ENCODE results near the gene KCNN3. TPM values are rescaled to one million over a fixed set of nuclear protein-coding genes. Genes with fewer than 3 reads are reported as not detected.

KCNN3 gene
- total and polyA plus RNA-seq, 2 of the 13 experiments (the other 11 are each of a cell fraction or from before 2014, with no cell fraction given): not detected

- Histone ChIP-seq H3K9ac (ENCODE audit: insufficient read depth, low read depth, low read length) (no peak overlapping the region), H3K27ac (ENCODE audit: extremely low read length, insufficient read depth, low read length) (no peak overlapping the region), H3K4me1 (ENCODE audit: insufficient read depth, low read length) (no peaks in the 10 kb centered on the region), H3K36me3 (replicated peaks in 1 of 2; ENCODE audit: control insufficient read depth in 1 of 2, insufficient read depth in 2 of 2, low read length in 2 of 2) (no peaks in the 10 kb centered on the region), H3K4me2 (ENCODE audit: low read depth, low read length) (no peak overlapping the region), H4K20me1 (ENCODE audit: insufficient read depth, low read length) (no peaks in the 10 kb centered on the region), H3K9me3 (ENCODE audit: low read length) (no peaks in the 10 kb centered on the region), H3K27me3 (ENCODE audit: control insufficient read depth in 1 of 2, insufficient read depth in 2 of 2, low read length in 2 of 2) (0 out of 5 replicates have a peak, but pooled peaks cover 0 to 15% of the 10 kb centered on the region in 2 experiments), H3K4me3 (replicated peaks in 1 of 3; ENCODE audit: insufficient read depth in 1 of 3, low read depth in 2 of 3, low read length in 3 of 3) (no peak overlapping the region), H2AFZ (ENCODE audit: low read length) (no peak overlapping the region), H3K79me2 (ENCODE audit: insufficient read depth, low read length) (no peaks in the 10 kb centered on the region)
- FAIRE-seq (no peak), DNase-seq (ENCODE audit: low spot score) (no peak), ATAC-seq (no peak)
- WGBS (ENCODE audit: low lambda C conversion rate): 40% methylated on average over 10 of the region's 10 CpGs
- TF ChIP-seq CENPX (CRISPR knock-in tag; IDR thresholded peaks at IDR 0.05) (no peak), ZMYM3 (CRISPR knock-in tag; IDR thresholded peaks at IDR 0.05) (no peak), MZF1 (CRISPR knock-in tag; IDR thresholded peaks at IDR 0.05; ENCODE audit: borderline replicate concordance) (no peak), TMF1 (CRISPR knock-in tag; IDR thresholded peaks at IDR 0.05; ENCODE audit: low read depth) (no peak), ZNF746 (CRISPR knock-in tag; IDR thresholded peaks at IDR 0.05) (no peak), PLRG1 (conservative IDR thresholded peaks at IDR 0.05) (no peak), ZKSCAN8 (CRISPR knock-in tag; IDR thresholded peaks at IDR 0.05; ENCODE audit: borderline replicate concordance) (no peak), FOSL2 (CRISPR knock-in tag; IDR thresholded peaks at IDR 0.05) (no peak), GZF1 (CRISPR knock-in tag; IDR thresholded peaks at IDR 0.05) (no peak)
- TF ChIP-seq, protein P1, sequence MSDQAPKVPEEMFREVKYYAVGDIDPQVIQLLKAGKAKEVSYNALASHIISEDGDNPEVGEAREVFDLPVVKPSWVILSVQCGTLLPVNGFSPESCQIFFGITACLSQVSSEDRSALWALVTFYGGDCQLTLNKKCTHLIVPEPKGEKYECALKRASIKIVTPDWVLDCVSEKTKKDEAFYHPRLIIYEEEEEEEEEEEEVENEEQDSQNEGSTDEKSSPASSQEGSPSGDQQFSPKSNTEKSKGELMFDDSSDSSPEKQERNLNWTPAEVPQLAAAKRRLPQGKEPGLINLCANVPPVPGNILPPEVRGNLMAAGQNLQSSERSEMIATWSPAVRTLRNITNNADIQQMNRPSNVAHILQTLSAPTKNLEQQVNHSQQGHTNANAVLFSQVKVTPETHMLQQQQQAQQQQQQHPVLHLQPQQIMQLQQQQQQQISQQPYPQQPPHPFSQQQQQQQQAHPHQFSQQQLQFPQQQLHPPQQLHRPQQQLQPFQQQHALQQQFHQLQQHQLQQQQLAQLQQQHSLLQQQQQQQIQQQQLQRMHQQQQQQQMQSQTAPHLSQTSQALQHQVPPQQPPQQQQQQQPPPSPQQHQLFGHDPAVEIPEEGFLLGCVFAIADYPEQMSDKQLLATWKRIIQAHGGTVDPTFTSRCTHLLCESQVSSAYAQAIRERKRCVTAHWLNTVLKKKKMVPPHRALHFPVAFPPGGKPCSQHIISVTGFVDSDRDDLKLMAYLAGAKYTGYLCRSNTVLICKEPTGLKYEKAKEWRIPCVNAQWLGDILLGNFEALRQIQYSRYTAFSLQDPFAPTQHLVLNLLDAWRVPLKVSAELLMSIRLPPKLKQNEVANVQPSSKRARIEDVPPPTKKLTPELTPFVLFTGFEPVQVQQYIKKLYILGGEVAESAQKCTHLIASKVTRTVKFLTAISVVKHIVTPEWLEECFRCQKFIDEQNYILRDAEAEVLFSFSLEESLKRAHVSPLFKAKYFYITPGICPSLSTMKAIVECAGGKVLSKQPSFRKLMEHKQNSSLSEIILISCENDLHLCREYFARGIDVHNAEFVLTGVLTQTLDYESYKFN (CRISPR knock-in tag; conservative IDR thresholded peaks at IDR 0.05): no peak
- TF ChIP-seq, protein P2, sequence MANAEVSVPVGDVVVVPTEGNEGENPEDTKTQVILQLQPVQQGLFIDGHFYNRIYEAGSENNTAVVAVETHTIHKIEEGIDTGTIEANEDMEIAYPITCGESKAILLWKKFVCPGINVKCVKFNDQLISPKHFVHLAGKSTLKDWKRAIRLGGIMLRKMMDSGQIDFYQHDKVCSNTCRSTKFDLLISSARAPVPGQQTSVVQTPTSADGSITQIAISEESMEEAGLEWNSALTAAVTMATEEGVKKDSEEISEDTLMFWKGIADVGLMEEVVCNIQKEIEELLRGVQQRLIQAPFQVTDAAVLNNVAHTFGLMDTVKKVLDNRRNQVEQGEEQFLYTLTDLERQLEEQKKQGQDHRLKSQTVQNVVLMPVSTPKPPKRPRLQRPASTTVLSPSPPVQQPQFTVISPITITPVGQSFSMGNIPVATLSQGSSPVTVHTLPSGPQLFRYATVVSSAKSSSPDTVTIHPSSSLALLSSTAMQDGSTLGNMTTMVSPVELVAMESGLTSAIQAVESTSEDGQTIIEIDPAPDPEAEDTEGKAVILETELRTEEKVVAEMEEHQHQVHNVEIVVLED (CRISPR knock-in tag; IDR thresholded peaks at IDR 0.05; ENCODE audit: borderline replicate concordance): no peak
- CTCF ChIA-PET (ENCODE audit: low intra/inter-chr PET ratio, low total read pairs): no interaction called here
- intact Hi-C loops (cut with micrococcal nuclease; ENCODE audit: unreplicated experiment): no loop called here
- no TSS peak for BruUV-seq (replicated peaks)
- POLR2A ChIA-PET: no interaction called here
- in situ Hi-C loops (cut with HindIII; ENCODE audit: extremely low pct_ligation_motif_present, low pct_unique_long_range_greater_than_20kb): no loop called here
These were observed 26.7 kb upstream of the KCNN3 start for GRCh38 chr1:154896771-154897286.

All from HepG2 (cell line).